Mammary microvascular endothelial cell (primary cell): Measurements from ENCODE around the gene ASB15. TPM values are rescaled to one million over a fixed set of nuclear protein-coding genes. Genes with fewer than 3 reads are reported as not detected.

ENCODE experiments used
- total RNA-seq: library from RNA; depleted of rRNA; stranded (reverse); fragments of >200 nt; gene quantifications from 2 replicates; pipeline ENCODE4 v1.2.3, GENCODE V29; 2015

ASB15 gene
- not detected in 2 replicates for total RNA-seq

DNA sequence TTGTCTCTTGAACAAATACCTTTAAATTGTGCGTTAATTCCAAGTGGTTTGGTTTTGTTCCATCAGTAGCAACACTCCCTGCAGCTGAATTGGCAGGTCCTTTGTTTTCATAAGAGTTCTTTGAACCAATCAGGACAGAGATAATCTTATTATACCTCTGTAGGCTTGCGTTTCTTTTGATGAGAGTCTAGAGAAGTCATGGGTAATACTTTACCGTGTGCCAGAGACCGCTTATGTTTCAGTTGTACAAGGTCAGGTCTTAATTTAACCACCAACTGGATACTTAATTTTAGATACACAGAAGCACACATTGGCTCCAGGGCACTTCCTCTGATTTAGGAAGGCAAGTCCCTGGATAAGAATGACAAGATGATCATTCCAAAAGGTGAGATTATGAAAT is at the start of gene ASB15:
Gene ASB15, plus strand, starts transcription at position 292 of the 400 bp plus-strand sequence. CDS start 12,682 bp downstream, outside the sequence.

DNA sequence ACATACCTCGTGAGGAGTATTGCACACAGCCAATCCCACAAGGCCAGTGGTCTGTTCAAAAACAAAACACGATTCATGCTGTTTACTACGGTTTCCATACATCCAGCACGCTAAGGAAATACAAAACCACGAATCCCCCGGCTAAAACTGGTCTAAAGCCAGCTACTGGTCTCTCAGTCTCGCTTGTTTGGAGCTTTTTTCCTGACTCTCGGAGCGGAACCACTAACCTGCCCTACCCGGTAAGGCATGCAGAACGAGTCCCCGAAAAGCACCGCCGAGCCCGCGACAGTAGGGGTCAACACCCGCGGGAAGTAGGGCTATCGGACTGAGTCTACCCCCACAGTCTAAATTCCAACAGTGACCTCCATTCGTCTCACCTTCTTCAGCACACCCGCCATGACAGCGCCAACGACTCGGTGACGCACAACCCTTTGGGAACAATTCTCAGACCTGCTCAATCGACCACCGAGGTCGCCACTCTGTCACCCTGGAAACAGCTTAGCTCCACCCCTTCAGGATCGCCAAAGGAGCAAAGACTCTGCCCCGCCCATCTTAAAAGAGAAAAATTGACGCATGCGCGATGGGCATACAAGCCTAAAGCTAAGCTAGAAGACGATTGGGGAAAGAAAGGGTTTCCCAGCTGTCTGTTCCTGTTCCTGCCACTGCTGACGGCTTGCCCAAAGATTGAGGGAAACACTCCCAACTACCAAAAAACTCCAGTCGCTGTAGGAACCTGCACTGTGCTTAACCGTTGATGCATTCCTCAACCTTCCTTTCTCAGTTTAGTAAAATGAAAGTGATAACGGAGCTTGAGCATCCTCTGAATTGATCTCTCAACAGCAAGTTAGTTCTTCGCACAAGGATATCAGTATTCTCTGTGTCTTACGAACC is 44.0 kb upstream of the ASB15 start, which contains the start of gene NDUFA5:
Gene NDUFA5, minus strand, starts transcription at position 421 of the 891 bp plus-strand sequence. Its CDS starts 23 bp downstream, at position 398.

DNA sequence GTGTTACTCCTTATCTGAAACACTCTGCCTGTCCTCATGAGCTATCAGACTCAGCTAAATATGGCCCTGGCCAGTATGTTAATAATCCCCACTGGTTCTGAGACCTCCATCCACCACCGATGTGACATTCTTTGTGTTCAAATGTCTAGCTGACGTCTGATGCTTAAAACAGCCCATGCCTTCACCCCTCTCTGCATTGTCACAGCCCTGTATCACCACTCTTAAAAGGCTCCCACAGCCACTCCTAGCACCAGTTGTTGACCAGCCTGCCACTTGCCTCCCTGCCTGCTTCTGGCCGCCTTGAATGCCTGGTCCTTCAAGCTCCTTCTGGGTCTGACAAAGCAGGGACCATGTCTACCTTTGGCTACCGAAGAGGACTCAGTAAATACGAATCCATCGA is 54.0 kb downstream of the ASB15 start, which contains the start of gene LMOD2:
Gene LMOD2, plus strand, starts transcription at position 253 of the 400 bp plus-strand sequence. Its CDS starts 98 bp downstream, at position 351.

Other genes starting within 250 kb of the ASB15 start
- 0.69 TPM in 1 of 2 replicates, not detected in the other for gene IQUB, start 67.2 kb upstream of the ASB15 start, total RNA-seq
- gene NDUFA5, start 44.0 kb upstream of the ASB15 start, total RNA-seq = 24.4 and 24.8 TPM in 2 replicates
- gene LMOD2, start 54.0 kb downstream of the ASB15 start, total RNA-seq = not detected in 2 replicates
- gene WASL, start 147.2 kb downstream of the ASB15 start, total RNA-seq = 13.8 and 14.6 TPM in 2 replicates
- gene HYAL4, start 243.3 kb downstream of the ASB15 start, total RNA-seq = 0.49 TPM in 1 of 2 replicates, not detected in the other